ENCODE measurements around the gene CERCAM.
"Not testable (repeated sequence)": the region's sequence is repeated elsewhere in the genome, so short reads cannot be mapped to it uniquely, and the experiment has no call there.

The CERCAM gene

DNA sequence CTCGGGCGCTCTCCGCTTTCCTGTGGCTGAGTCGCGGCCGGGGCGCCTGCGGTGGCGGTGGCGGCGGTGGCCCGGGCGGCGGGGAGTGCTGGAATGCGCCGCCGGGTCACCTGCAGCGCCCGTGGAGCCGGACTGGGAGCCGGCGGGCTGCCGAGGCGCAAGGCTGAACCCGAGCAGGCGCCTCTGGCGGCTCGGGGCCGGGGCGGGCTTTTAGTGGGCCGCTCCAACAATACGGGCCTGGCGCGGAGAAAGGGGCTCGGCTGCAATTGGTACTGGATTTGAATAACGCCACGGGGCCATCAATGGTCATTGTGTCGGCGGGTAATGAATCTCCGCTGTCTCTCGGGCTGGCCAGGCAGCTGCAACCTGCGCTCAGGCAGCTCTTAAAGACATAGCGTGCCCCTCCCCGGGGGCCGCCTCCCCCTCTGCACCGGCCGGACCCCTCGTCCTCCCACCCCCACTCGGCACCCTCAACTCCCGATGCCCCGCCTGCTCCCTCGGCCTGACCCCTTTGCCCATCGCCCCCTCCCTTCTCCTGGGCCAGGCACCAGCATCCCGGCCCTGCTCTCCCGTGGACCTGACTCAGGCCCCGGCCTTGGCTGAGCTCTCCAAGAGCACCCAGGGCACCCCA, 27.4 kb upstream of the CERCAM start:
- DNase-seq (ENCODE audit: low read depth in 3 of 3), result no peak

DNA sequence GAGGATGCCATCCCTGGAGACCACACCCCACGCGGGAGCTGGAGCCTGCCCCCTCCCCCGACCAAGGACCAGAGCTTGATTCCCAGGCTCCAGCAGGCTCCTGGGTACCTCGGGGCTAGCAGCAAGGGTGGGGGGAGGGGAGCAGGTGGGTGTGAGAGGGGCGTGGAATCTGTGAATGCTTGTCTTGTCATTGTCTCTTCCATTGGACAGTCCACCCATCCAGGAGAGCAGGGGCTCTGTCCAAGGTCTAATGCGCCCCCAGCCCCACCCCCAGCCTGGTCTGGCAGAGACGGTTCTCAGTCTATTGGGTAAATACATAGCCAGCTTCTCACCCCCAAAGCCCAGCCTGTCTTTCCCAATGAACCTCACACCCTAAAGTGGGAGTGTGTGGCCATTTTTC, 26.7 kb upstream of the CERCAM start:
- DNase-seq (ENCODE audit: low read depth in 3 of 3), result no peak

DNA sequence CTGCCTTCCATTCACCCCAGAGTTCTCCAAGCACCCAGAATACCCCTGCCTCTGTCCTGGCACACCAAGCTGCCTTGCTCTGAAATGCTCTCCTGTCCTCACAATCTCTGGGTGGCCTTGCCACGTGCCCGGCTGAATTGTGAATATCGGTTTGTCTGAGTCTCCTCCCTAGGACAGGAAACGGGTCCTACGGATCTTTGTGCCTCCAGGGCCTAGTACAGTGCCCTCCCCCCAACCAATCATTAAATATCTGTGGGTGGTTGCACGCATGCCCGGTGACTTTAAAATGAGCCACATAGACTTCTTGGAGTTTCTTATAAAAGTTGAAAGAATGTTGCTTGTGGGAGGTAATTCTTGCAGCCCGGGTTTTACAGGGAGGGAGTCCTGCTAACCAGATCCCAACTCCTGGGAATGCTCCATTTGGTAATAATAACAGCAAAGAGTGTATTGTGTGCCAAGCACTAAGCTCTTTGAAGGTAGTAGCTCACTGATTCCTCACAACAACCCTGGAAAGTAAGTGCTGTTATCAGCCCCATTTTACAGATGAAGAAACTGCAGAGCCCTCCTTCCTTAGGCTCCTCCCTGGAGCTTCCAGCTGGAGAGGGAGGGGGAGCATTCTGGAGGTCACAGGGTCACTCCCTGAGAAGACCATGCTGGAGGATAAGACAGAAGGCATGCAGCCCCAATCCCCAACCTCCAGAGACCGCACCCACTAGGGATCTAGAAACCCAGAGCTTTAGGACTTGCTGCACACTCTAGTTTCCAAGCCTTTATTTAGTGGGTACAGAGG, 26.1 kb upstream of the CERCAM start:
- no peak for DNase-seq (ENCODE audit: low read depth in 3 of 3)

DNA sequence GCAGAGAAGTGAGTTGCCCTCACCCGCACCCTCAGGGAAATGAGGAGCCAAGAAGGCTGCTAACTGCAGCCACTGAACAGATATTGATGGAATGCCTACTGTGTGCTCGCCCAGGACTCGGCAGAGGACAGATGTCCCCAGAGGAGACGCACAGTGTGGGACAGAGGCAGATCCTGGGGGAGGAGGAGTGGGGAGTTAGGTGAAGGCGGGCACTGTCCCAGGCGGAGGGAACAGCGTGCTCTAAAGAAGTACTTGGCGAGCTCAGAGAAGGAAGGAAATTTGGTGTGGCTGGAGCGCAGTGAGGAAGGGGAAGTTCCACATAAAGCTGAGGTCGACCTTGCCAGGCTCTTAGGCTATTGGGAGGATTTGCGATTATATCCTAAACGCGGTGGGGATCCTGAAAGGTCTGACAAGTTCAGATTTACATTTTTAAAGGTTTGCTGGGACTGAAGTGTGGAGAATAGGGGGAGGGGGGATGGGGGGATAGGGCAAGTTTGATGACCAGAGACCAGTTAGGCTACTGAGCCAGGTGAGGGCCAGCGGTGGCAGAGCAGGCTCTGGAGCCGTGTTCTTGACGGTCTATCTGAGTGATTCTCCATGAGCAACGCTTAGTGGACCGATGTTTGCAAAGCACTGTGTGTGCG, 23.6 kb upstream of the CERCAM start:
- DNase-seq (ENCODE audit: low read depth in 3 of 3), result no peak

DNA sequence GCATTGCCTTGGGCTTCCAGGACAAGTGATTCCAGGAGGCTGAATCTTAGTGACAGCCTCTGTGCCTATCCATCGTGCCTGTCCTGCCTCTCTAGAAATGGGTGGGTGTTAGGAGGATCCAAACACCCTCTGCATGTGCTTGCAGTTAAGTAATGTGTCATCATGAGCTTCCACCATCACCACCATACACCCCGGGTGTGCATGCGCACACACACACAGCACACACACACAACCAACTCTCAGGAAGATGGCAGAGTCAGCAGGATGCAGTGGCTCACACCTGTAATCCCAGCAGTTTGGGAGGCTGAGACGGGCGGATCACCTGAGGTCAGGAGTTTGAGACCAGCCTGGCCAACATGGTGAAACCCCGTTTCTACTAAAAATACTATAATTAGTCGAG, 22.8 kb upstream of the CERCAM start:
- DNase-seq (ENCODE audit: low read depth in 3 of 3), result no peak

DNA sequence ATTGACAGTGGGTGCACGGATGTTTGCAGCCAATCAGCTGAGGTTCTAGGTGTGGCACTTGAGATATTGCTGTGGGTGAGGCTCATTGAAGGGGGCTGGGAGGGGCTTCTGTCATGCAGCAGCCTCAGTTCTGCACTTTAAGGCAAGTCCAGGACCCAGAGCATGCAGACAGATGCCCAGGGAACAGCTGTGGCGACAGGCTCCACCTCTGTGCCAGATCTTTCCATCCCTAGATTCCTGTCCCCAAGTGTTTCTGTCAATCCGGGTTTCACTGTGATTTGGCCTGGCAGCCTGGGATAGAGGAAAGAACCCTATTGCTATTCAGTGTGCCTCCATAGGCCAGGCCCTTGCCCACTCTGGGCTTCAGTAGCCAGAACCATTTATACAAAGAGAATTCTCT, 20.8 kb upstream of the CERCAM start:
- DNase-seq (ENCODE audit: low read depth in 3 of 3), result no peak

DNA sequence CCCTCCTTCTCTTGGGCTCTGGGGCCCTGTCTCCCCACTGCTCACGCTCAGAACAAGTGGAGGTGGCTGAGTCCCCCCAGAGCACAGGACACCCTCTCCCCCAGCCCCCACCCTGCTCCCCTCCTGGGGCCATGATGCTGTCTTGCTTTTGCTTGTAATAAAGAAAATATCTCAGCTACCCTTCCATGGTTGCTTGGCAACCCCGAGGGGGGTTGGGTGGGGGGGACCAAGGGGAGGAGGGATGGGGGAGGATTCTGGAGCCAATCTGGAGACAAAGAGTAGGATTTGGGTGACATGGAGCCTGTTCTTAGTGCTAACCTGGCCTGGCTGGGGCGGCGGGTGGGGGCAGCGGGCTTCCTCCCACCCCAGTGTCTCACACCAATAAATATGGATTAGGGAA, 16.1 kb upstream of the CERCAM start:
- DNase-seq (ENCODE audit: low read depth in 3 of 3), result no peak

DNA sequence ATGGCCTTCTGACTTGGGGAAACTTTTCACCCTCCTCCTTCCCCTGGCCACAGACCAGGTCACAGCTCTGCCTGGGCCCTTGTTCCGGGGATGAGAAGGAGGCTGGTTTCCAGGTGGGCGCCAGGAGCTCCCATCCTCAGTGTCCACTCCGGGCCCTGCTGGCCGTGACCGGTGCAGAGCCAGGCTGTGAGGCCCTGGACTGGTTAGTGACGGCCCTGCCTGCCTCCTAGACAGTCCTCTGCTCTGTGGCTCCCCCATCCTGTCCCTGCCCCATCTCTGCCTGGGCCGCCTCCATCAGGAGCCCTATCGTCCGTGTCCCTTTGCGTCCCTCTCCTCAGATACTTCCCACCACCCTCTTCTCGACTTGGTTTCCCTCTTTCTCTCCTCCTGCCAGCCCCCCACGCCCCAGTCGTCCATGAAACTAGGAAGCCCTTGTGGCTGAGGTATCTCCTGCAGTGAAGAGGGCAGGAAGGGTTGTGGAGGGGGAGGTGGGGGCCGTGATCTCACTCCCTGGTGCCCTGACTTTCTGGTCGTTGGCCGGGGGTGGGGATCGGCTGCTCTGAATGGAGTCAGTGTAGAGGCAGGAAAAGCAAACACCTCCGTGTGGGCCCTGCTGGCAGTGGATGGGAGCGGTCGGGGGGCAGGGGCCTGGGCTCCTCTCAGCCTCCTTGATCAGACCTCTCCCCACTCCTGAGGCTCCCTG, 15.4 kb upstream of the CERCAM start:
- no peak for DNase-seq (ENCODE audit: low read depth in 3 of 3)

DNA sequence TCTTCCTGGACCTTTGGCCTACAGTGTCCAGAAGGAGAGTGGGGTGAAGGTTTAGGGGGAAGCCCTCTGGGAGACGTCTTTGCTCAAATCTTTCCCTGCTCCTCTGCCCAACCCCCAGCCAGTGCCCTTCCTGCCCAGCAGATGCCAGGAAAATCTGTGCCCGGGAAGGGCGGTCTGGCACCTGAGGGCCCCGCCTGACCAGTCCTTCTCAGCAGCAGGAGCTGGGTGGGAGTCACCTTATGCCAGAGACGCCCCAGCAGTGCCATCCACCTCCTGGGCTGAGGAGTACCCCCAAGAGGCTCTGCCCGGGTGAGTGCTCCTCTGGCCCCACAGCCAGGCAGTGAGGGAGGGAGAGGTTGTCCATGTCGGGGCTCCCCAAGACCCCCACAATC, 14.9 kb upstream of the CERCAM start:
- DNase-seq (ENCODE audit: low read depth in 3 of 3), result no peak

DNA sequence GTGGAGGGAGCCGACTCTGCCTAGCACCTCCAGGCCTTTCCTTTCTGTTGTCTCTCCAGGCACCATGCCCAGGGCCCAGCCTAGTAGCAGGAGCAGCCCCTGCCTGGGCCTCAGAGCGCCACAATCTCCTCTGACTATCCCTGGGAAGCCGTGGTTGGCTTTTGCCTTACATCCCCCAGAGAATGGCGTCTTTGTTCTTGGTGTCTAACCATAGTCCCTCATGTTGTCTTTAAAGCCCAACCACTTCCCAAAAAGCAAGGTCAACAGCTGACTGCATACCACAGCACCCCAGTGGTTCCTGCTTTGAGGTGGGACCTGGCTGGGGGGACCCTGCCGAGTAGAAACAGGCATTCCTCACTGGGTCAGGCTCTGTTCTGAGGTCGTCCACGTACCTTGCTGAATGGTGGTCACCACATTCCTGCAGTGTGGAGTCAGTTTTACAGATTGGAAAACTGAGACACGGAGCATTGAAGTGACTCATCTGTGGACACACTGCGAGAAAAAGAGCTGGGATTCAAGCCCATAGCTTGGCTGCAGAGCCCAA, 13.7 kb upstream of the CERCAM start:
- no peak for DNase-seq (ENCODE audit: low read depth in 3 of 3)

DNA sequence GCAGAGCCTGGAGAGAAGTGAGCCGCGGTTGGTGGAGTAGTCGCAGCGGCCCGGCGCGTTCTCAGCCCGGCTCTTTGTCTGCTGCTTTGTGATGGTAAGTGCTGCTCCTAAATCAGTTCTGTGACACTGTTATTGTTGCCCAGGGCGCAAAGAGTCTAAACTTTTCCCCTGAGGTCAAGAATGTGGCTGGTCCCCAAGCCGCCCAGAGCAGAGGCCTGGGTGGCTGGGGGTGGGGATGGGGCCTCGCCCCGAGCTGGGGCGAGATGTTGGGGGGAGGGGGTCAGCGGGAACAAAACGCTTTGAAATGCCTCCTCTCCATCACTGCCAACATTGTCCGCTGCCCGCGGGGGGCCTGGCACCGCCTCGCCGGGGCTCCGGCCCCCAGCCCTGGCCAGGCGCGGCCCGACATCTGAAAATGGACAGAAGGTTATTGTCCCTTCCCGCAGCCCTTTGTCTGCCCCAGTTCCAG, 11.7 kb upstream of the CERCAM start:
- no peak for DNase-seq (ENCODE audit: low read depth in 3 of 3)

DNA sequence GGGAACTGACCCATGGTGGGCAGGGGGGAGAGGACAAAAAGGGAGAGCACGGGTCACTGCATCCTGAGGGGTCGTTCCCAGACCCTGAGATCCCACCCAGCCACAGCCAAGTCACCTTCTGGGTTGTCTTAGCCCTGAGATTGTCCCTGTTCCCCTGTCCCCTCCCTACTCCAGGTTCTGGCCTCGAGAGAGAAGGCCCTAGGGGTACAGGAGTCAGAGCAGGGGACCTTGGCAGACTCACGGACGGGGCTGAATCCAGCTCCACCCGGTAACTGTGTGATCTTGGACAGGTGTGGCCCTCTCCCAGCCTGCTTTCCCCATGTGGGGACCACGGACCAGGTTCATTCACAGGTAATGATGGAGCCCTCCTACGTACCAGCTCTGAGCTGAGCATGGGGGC, 11.2 kb upstream of the CERCAM start:
- DNase-seq (ENCODE audit: low read depth in 3 of 3), result no peak

DNA sequence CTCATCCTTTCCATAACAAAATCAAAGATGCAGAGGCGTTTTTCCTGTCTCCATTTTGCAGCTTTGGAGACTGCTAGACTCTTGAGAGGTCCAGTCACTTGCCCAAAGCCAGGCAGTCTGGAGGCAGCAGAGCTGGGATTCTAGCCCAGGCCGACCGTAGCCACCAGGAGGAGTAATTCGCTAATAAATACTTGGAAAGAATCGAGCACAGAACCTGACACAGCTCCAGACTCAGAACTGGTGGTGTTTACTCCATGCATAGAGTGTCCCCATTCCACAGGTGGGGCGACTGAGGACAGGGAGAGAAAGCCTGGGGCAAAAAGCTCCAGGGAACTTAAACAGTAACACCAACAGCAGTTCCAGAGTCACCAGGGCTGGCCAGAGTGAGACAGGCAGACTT, 10.7 kb upstream of the CERCAM start:
- DNase-seq (ENCODE audit: low read depth in 3 of 3), result no peak

DNA sequence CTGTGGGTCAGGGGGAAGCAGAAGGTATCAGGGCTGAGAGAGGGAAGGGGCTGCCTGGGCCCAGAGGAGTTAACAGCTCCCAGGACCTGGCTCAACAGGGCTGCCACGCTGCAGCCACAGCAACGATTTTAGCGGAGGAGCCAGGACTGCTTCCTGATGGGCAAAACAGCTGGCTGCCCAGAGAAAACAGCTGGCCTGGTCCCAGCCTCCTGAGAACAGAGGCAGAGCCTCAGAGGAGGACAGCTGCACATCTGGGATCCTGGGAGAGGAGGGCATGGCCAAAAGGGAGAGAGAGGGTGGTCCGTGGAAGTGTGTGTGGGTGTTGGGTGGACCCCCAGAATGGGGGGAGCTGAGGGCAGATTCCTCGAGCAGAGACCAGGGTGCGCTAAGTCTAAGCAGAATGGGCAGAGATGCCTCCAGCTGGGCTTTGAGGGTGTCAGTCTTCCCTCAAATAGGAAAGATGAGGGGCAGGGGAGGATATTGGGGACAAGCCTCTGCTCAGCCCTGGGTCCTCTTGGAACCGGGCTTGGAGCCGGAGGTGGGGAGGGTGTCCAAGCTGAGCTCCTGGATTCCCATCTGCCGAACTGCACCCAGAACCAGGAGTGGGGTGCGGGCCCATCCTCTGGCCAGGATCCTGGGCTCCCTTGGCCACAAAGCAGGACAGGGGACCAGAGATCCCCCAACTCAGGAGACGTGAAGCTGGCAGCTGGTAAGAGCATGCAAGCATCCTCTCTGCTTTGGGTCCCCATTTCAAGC, 9.1 kb upstream of the CERCAM start:
- no peak for DNase-seq (ENCODE audit: low read depth in 3 of 3)

DNA sequence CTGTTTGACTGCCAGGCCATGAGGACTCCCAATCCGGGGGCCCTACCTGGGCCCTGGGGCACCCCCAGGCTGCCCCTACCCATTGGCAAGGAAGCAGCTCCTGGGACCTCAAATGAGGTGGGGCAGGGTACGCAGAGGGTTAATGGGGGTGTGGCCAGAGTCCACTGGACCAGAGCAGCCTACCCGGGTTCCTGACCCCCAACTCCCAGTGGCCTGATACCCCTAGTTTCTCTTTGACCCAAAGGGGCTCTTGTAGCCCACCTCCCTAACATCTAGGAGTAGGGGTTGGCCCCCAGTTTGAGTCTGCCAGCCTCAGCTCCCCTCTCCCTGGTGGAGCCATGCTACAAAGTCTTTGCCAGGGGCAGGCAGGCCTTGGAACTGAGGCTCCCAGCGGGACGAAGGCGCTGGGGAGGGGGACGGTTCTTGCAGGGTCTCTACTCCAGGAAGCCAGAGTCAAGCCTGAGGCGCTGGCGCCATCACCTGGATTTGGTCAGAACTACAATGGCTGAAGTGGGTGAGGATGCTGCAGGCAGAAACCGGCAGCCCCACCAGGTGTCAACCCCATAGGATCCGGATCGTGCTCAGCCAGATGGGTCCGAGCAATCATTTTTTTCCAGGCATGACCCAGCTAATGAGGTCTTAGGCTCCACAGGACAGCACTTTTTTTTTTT, 8.4 kb upstream of the CERCAM start:
- peak in 2 of 3 experiments; percentile 9 to 26 for DNase-seq (ENCODE audit: low read depth in 3 of 3)

DNA sequence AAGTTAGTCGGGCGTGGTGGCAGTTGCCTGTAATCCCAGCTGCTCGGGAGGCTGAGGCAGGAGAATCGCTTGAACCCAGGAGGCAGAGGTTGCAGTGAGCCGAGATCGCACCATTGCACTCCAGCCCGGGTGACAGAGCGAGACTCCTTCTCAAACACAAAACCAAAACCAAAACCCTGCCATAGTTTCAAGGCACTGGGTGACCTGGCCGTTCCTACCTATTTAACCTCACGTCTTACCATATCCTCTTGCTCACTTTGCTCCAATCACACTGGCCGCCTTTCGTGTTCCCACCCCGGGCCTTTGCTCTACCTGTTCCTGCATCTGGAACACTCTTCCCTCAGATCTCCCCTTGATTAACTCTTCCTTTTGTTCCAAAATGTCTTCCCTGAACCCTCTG, 6.9 kb upstream of the CERCAM start:
- DNase-seq (ENCODE audit: low read depth in 3 of 3), result not testable (repeated sequence)

DNA sequence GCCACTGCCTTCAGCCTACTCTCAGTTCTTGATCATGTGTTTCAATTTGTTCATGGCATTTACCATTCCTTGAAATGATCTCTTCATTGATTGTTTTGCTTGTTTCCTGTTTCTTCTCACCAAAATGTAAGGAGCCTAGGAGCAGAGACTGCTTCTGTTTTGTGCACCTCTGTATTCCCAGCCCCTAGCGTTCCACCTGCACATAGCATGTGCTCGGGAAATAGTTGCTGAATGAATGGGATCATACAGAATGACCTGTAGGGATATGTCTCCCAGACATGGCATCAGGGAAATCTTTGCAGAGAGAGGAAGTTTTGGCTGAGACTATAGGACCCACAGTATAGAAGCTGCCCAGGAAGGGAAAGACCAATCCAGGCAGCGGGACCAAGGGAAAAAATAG, 6.2 kb upstream of the CERCAM start:
- no peak for DNase-seq (ENCODE audit: low read depth in 3 of 3)

DNA sequence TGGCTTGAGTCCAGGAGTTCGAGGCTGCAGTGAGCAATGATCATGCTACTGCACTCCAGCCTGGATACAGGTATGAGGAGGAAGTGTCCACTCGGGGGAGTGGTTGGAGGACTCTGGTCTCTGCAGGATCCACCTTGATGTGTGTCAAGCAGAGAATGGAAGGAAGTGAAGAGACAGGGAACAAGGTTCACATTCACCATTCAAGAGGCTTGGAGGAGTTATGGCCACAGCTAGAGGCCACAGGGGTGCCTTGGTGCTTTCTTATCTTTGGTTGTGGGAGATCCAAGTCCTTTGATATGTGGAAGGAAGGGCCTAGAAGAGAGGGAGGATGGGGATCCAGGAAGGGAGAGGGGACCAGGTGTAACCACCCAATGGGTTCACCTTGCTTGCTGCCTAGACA, 5.4 kb upstream of the CERCAM start:
- DNase-seq (ENCODE audit: low read depth in 3 of 3), result no peak

DNA sequence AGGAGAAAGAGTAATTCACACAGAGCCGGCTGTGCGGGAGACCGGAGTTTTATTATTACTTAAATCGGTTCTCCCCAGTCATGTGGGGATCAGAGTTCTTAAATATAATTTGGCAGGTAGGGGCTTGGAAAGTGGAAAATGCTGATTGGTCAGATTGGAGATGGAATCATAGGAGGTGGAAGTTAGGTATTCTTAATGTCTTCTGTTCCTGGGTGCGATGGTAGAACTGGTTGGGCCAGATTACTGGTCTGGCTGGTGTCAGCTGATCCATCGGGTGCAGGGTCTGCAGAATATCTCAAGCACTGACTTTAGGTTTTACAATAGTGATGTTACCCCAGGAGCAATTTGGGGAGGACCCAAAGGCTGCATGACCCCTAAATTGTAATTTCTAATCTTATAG, 4.6 kb upstream of the CERCAM start:
- no peak for DNase-seq (ENCODE audit: low read depth in 3 of 3)

DNA sequence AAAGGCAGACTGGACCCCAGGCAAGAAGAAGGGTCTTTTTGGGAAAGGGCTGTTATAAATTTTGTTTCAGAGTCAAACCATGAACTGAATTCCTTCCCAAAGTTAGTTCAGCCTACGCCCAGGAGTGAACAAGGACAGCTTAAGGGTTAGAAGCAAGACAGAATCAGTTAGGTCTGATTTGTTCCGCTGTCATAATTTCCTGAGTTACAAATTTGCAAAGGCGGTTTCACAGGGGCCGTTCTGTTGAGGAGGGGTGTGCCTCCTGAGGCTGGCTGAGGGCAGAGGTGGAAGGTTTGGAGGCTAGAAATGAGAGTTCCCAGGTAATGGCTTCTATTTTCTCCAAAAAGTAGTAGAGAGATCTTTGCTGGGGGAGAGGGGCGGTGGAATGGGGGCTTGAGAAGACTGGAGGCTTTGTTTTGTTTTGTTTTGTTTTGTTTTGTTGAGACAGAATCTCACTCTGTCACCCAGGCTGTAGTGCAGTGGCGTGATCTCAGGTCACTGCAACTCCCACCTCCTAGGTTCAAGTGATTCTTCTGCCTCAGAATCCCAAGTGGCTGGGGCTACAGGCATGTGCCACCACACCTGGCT, 4.1 kb upstream of the CERCAM start:
- DNase-seq (ENCODE audit: low read depth in 3 of 3), result no peak

All from stimulated activated CD4-positive, alpha-beta T cell treated with anti-CD3 and anti-CD28 coated beads, TNF-alpha, amount 100 ng/mL, for 4 hours (primary cell).